HepG2 (cell line): ENCODE measurements around the gene GNRHR. TPM values are rescaled to one million over a fixed set of nuclear protein-coding genes. Genes with fewer than 3 reads are reported as not detected.
A peak's percentile ranks its signal among the peaks of the same experiment; 100 is the strongest.

ENCODE experiments used
- ATAC-seq: fragments of 200-7000 bp; cut with Tn5 transposase; 3 replicates; pipeline ENCODE4 v1.9.1; 2020; ENCODE audit warnings: mild to moderate bottlenecking, moderate library complexity
- BruUV-seq: library from RNA; stranded (reverse); fragments of 400-500 nt; replicated peaks from 2 replicates; lab custom pipeline; 2021; lab: Mats Ljungman, UMichigan
- CTCF ChIA-PET: fragments of 300-600 bp; formaldehyde crosslinking; extraction: SDS; loops from one replicate; lab custom pipeline; 2021; ENCODE audit warnings: low total read pairs, inconsistent platforms, low intra/inter-chr PET ratio; lab: Yijun Ruan, JAX
- POLR2A ChIA-PET: fragments of 350-600 bp; sonication (Branson Sonifier 250); formaldehyde crosslinking; loops from one replicate; lab custom pipeline; 2020; ENCODE audit warnings: antibody characterized with exemption, inconsistent platforms; lab: Yijun Ruan, JAX
- DNase-seq: peaks from one replicate; pipeline ENCODE4 v3.0.0-alpha.2; 2015; ENCODE audit warnings: low spot score
- FAIRE-seq: peaks from 3 replicates; lab custom pipeline; 2011; peaks lifted over from hg19 to GRCh38; lab: Jason Lieb, UNC
- H2AFZ ChIP-seq: one replicate; pipeline ENCODE4 v1.6.1; 2011; ENCODE audit warnings: low read length, inconsistent platforms
- H3K27ac ChIP-seq: fragments of 300-600 bp; 3 replicates; pipeline ENCODE4 v1.8.0; 2011; ENCODE audit warnings: mixed run types, mild to moderate bottlenecking, mixed read lengths, low read length, inconsistent platforms; ENCODE audit not compliant: insufficient read depth; ENCODE audit errors: extremely low read length
- H3K27me3 ChIP-seq, 2 experiments: fragments of 200-600 bp in 1 of 2; 2 replicates in 1 of 2; 3 replicates in 1 of 2; pipeline versions ENCODE4 v1.6.0 to v1.8.0; 2011; ENCODE audit warnings: low read length in 2 of 2, mild to moderate bottlenecking in 2 of 2, moderate library complexity in 2 of 2, inconsistent platforms in 1 of 2; ENCODE audit not compliant: insufficient read depth in 2 of 2, control insufficient read depth in 1 of 2
- H3K36me3 ChIP-seq, 2 experiments: fragments of 200-600 bp in 1 of 2; replicated peaks in 1 of 2; 2 replicates in 1 of 2; 3 replicates in 1 of 2; pipeline versions ENCODE4 v1.5.1 to v1.8.0; 2011; ENCODE audit warnings: low read length in 2 of 2, inconsistent platforms in 1 of 2; ENCODE audit not compliant: insufficient read depth in 2 of 2, control insufficient read depth in 1 of 2
- H3K4me1 ChIP-seq: 2 replicates; pipeline ENCODE4 v1.5.1; 2012; ENCODE audit warnings: low read length, inconsistent platforms; ENCODE audit not compliant: insufficient read depth
- H3K4me2 ChIP-seq: 2 replicates; pipeline ENCODE4 v1.6.0; 2011; ENCODE audit warnings: low read depth, low read length, inconsistent platforms
- H3K4me3 ChIP-seq, 3 experiments: fragments of 200-600 bp in 1 of 3; sonication (generic), shearing (Covaris generic) in 1 of 3; replicated peaks in 1 of 3; 2 replicates each; pipeline ENCODE4 v1.5.1; 2011 to 2016; ENCODE audit warnings: low read length in 3 of 3, inconsistent platforms in 2 of 3, low read depth in 2 of 3, mild to moderate bottlenecking in 2 of 3, control low read depth in 1 of 3, mixed read lengths in 1 of 3; ENCODE audit not compliant: insufficient read depth in 1 of 3
- H3K79me2 ChIP-seq: one replicate; pipeline ENCODE4 v1.6.1; 2011; ENCODE audit warnings: low read length, inconsistent platforms; ENCODE audit not compliant: insufficient read depth
- H3K9ac ChIP-seq: 2 replicates; pipeline ENCODE4 v1.6.0; 2011; ENCODE audit warnings: mild to moderate bottlenecking, low read depth, low read length, inconsistent platforms; ENCODE audit not compliant: insufficient read depth
- H3K9me3 ChIP-seq: 2 replicates; pipeline ENCODE4 v1.5.1; 2012; ENCODE audit warnings: mild to moderate bottlenecking, low read length
- H4K20me1 ChIP-seq: 2 replicates; pipeline ENCODE4 v1.6.0; 2011; ENCODE audit warnings: inconsistent platforms, mild to moderate bottlenecking, low read length, moderate library complexity; ENCODE audit not compliant: insufficient read depth
- AGO2 ChIP-seq: fragments of 200-400 bp; formaldehyde crosslinking; optimal IDR thresholded peaks from 2 replicates; pipeline ENCODE3; 2017; ENCODE audit warnings: mild to moderate bottlenecking, low read depth, low read length, moderate library complexity
- ATF7 ChIP-seq, 2 experiments: fragments of 450-650 bp in 1 of 2; sonication (generic) in 1 of 2; formaldehyde crosslinking in 1 of 2; IDR thresholded peaks; 2 replicates each; pipeline versions ENCODE4 v1.4.0 to v1.6.1; 2016 to 2020; ENCODE audit warnings: antibody characterized with exemption in 1 of 2, mild to moderate bottlenecking in 1 of 2, missing genetic modification reagents in 1 of 2
- CENPX ChIP-seq: sonication (generic); formaldehyde crosslinking; IDR thresholded peaks from 2 replicates; pipeline ENCODE4 v1.9.0; 2021; ENCODE audit warnings: mild to moderate bottlenecking, missing genetic modification reagents, moderate library complexity
- HOXD1 ChIP-seq: sonication (generic); formaldehyde crosslinking; IDR thresholded peaks from 2 replicates; pipeline ENCODE4 v1.5.0; 2020; ENCODE audit warnings: missing genetic modification reagents
- MAFF ChIP-seq: IDR thresholded peaks from 2 replicates; pipeline ENCODE4 v1.6.1; 2011; ENCODE audit warnings: low read depth, low read length, improper control_type of control experiment
- MAFK ChIP-seq, 2 experiments: IDR thresholded peaks in 1 of 2; conservative IDR thresholded peaks in 1 of 2; 2 replicates each; pipeline ENCODE4 v1.6.1; 2011; ENCODE audit warnings: improper control_type of control experiment in 2 of 2, low read length in 2 of 2
- MIER2 ChIP-seq: IDR thresholded peaks from 2 replicates; pipeline ENCODE4 v1.6.1; 2016; ENCODE audit warnings: missing biosample characterization, missing genetic modification reagents
- ZBTB10 ChIP-seq: sonication (generic); formaldehyde crosslinking; IDR thresholded peaks from 2 replicates; pipeline ENCODE4 v1.4.0; 2020; ENCODE audit warnings: missing genetic modification reagents, borderline replicate concordance
- ZEB1 ChIP-seq: IDR thresholded peaks from 2 replicates; pipeline ENCODE4 v1.6.1; 2012; ENCODE audit warnings: mild to moderate bottlenecking, low read depth, inconsistent platforms; ENCODE audit not compliant: insufficient replicate concordance
- ZNF264 ChIP-seq: sonication (generic); formaldehyde crosslinking; IDR thresholded peaks from 2 replicates; pipeline ENCODE4 v1.4.0; 2020; ENCODE audit warnings: missing genetic modification reagents
- ZNF570 ChIP-seq: sonication (generic); formaldehyde crosslinking; IDR thresholded peaks from 2 replicates; pipeline ENCODE4 v1.4.0; 2020; ENCODE audit warnings: mild to moderate bottlenecking, missing genetic modification reagents, borderline replicate concordance
- ZNF780A ChIP-seq: sonication (generic); formaldehyde crosslinking; IDR thresholded peaks from 2 replicates; pipeline ENCODE4 v1.8.0; 2022; ENCODE audit warnings: mild to moderate bottlenecking, missing genetic modification reagents, moderate library complexity
- WGBS: methylation state at CpG from one replicate; pipeline ENCODE4 v1.1.6; 2017; ENCODE audit warnings: low lambda C conversion rate; 5-methylcytosine and 5-hydroxymethylcytosine counted together
- in situ Hi-C: cut with HindIII; loops from 2 replicates; pipeline ENCODE4 v1.10.0; 2017; ENCODE audit warnings: low pct_unique_long_range_greater_than_20kb; ENCODE audit not compliant: extremely low pct_ligation_motif_present
- intact Hi-C: fragments of 100-400 bp; cut with micrococcal nuclease; formaldehyde crosslinking; loops from one replicate; pipeline ENCODE4 v1.10.0; 2022; ENCODE audit not compliant: unreplicated experiment
- polyA plus RNA-seq, 8 experiments: library from polyadenylated mRNA; depleted of rRNA in 3 of 8; stranded (reverse) in 7 of 8; unstranded in 1 of 8; fragments of >200 nt; fragmentation: Illumina TruSeq in 4 of 8; extraction: Trizol in 4 of 8; gene quantifications; 2 replicates each; pipeline versions ENCODE4 v1.2.1 to v1.2.3, GENCODE V29; 2011 to 2016; ENCODE audit warnings: low read depth in 4 of 8, missing spikeins in 1 of 8, mixed read lengths in 1 of 8; ENCODE audit not compliant: insufficient read depth in 1 of 8
- total RNA-seq, 5 experiments: library from RNA; depleted of rRNA; stranded (reverse); fragments of >200 nt; fragmentation: Illumina TruSeq; extraction: Trizol; gene quantifications; 2 replicates each; pipeline ENCODE4 v1.2.3, GENCODE V29; 2016; ENCODE audit warnings: low read depth in 1 of 5
- TF ChIP-seq, protein P1 (sequence below): sonication (generic); formaldehyde crosslinking; IDR thresholded peaks from 2 replicates; pipeline ENCODE4 v1.4.0; 2020; ENCODE audit warnings: low read depth, mild to moderate bottlenecking, missing genetic modification reagents
- TF ChIP-seq, protein P2 (sequence below): sonication (generic); formaldehyde crosslinking; IDR thresholded peaks from 2 replicates; pipeline ENCODE4 v1.5.0; 2020; ENCODE audit warnings: missing genetic modification reagents

The GNRHR gene
- total and polyA plus RNA-seq, 2 of the 13 experiments (the other 11 are each of a cell fraction or from before 2014, with no cell fraction given), result not detected

- no peaks in the 10 kb centered on the region for H4K20me1 ChIP-seq
- no peak overlapping the region for H2AFZ ChIP-seq
- no peaks in the 10 kb centered on the region for H3K36me3 ChIP-seq
- ChIA-PET POLR2A (no interaction called here), CTCF (no interaction called here)
- no TSS peak for BruUV-seq
- H3K27ac ChIP-seq, result no peak overlapping the region
- no peaks in the 10 kb centered on the region for H3K4me1 ChIP-seq
- no peak overlapping the region for H3K4me3 ChIP-seq
- TF ChIP-seq ZNF780A (CRISPR knock-in tag) (no peak), MAFF (peak; percentile 39; the same call in 1 of the 2 replicates), MAFK (conservative IDR thresholded peaks at IDR 0.05 in 1 of 2, IDR thresholded peaks at IDR 0.05 in 1 of 2; ENCODE audit: low read length in 2 of 2) (peak; percentile 53 to 56)
- intact Hi-C loops (no loop called here), in situ Hi-C loops (no loop called here)
- ATAC-seq, result no peak
- H3K27me3 ChIP-seq, result no peaks in the 10 kb centered on the region
- no peaks in the 10 kb centered on the region for H3K79me2 ChIP-seq
- no peak for DNase-seq
- H3K9me3 ChIP-seq, result no peaks in the 10 kb centered on the region
- no peak for FAIRE-seq
- no peak overlapping the region for H3K9ac ChIP-seq
- H3K4me2 ChIP-seq, result no peak overlapping the region
These were observed 36.5 kb upstream of the GNRHR start for GRCh38 chr4:67790721-67791120.

DNA sequence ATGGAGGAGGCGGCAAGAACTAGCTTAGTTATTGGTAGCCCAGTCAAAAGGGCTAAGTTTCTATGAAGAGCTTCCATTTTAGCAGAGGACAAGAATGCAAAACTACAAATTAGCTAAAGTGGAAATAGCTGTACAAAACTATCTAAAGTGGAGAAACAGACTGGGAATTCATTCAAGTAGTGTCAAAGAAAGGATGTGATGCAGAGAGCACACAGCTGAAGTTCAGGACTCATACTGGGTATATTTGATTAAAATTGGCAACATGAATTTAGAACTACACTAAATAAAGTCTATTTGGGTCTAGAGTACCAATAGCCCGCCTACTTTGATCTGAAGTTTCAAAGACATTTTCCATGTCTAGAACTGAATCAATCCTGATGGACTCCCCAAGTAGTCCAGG is 33.1 kb upstream of the GNRHR start:
- Histone ChIP-seq H3K9me3 (no peaks in the 10 kb centered on the region), H3K79me2 (no peaks in the 10 kb centered on the region), H3K27ac (no peak overlapping the region), H3K36me3 (no peaks in the 10 kb centered on the region; a peak in 1 of 5 replicates), H3K4me3 (no peak overlapping the region), H3K9ac (no peak overlapping the region), H3K4me1 (no peaks in the 10 kb centered on the region), H2AFZ (no peak overlapping the region), H3K27me3 (no peaks in the 10 kb centered on the region), H3K4me2 (no peak overlapping the region), H4K20me1 (no peaks in the 10 kb centered on the region)
- FAIRE-seq (no peak), DNase-seq (no peak), ATAC-seq (no peak)
- in situ Hi-C loops (no loop called here), intact Hi-C loops (no loop called here)
- ChIA-PET POLR2A (no interaction called here), CTCF (no interaction called here)
- BruUV-seq, result no TSS peak
- 92% methylated on average over 2 of the region's 2 CpGs for WGBS
- TF ChIP-seq ZEB1 (no peak), MIER2 (no peak), CENPX (CRISPR knock-in tag) (no peak), ATF7 (IDR thresholded peaks at IDR 0.05) (no peak), ATF7 (CRISPR knock-in tag; IDR thresholded peaks at IDR 0.05) (no peak), HOXD1 (no peak), AGO2 (no peak), ZNF570 (no peak), ZNF264 (CRISPR knock-in tag) (no peak), ZBTB10 (CRISPR knock-in tag) (no peak)
- TF ChIP-seq, protein P1, sequence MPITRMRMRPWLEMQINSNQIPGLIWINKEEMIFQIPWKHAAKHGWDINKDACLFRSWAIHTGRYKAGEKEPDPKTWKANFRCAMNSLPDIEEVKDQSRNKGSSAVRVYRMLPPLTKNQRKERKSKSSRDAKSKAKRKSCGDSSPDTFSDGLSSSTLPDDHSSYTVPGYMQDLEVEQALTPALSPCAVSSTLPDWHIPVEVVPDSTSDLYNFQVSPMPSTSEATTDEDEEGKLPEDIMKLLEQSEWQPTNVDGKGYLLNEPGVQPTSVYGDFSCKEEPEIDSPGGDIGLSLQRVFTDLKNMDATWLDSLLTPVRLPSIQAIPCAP (CRISPR knock-in tag), result no peak
- TF ChIP-seq, protein P2, sequence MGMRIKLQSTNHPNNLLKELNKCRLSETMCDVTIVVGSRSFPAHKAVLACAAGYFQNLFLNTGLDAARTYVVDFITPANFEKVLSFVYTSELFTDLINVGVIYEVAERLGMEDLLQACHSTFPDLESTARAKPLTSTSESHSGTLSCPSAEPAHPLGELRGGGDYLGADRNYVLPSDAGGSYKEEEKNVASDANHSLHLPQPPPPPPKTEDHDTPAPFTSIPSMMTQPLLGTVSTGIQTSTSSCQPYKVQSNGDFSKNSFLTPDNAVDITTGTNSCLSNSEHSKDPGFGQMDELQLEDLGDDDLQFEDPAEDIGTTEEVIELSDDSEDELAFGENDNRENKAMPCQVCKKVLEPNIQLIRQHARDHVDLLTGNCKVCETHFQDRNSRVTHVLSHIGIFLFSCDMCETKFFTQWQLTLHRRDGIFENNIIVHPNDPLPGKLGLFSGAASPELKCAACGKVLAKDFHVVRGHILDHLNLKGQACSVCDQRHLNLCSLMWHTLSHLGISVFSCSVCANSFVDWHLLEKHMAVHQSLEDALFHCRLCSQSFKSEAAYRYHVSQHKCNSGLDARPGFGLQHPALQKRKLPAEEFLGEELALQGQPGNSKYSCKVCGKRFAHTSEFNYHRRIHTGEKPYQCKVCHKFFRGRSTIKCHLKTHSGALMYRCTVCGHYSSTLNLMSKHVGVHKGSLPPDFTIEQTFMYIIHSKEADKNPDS, result no peak
